ENCODE data around the gene MTHFSD.

DNA sequence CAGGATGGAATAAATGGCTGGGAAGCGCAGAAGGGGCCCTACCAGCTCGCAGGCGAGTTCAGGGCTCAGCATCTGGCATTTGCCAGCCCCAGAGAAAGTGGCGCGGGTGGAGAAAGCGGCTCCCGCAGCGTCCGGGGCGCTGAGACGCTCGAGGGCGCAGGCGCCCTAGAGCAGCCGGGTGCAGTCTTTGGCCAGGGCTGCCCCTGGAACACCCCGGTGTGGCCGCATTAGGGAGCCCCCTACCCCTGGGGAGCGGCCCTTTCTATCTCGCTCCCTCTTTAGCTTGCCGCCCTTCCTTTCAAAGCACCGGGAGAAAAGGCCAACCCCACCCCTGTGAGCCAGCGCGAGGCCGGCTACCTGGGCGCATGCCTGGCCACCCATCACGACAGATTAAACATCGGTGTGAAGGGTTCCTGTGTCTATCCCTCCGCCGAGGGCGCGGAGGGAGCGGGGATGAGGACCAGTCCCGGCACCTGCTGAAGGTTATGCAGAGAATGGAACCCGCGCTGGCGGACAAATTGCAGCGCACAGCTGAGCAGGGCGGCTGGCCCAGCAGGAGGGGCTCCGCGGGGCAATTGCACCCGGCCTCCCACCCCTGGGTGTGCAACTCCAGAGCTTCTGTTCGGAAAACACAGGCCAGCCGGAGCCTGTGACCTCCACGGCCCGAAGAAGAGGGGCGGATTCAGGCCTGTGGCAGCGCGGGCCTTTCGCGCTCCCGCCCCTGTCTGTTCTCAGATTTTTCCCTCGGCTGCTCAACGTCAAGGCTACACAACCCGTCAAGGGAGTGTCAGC is 60.3 kb downstream of the MTHFSD start:
- TF ChIP-seq, protein P1, sequence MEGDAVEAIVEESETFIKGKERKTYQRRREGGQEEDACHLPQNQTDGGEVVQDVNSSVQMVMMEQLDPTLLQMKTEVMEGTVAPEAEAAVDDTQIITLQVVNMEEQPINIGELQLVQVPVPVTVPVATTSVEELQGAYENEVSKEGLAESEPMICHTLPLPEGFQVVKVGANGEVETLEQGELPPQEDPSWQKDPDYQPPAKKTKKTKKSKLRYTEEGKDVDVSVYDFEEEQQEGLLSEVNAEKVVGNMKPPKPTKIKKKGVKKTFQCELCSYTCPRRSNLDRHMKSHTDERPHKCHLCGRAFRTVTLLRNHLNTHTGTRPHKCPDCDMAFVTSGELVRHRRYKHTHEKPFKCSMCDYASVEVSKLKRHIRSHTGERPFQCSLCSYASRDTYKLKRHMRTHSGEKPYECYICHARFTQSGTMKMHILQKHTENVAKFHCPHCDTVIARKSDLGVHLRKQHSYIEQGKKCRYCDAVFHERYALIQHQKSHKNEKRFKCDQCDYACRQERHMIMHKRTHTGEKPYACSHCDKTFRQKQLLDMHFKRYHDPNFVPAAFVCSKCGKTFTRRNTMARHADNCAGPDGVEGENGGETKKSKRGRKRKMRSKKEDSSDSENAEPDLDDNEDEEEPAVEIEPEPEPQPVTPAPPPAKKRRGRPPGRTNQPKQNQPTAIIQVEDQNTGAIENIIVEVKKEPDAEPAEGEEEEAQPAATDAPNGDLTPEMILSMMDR (IDR thresholded peaks at IDR 0.05) = no peak
- TF ChIP-seq POLR2A (IDR thresholded peaks at IDR 0.05) (no peak), POLR2AphosphoS5 (IDR thresholded peaks at IDR 0.05) (no peak)

Data from breast epithelium (tissue), 3 donors.